GM12872 (cell line): ENCODE data around the gene H1-8.

Source experiments
- CTCF ChIP-seq: IDR thresholded peaks from 3 replicates; pipeline ENCODE4 v1.5.1; 2011; ENCODE audit warnings: low read depth, mild to moderate bottlenecking, low read length, moderate library complexity; ENCODE audit not compliant: insufficient read depth

Gene H1-8

GRCh38 chr3:129594409-129594808 lies 51.4 kb downstream of the H1-8 start:
- no peak for TF ChIP-seq CTCF

DNA sequence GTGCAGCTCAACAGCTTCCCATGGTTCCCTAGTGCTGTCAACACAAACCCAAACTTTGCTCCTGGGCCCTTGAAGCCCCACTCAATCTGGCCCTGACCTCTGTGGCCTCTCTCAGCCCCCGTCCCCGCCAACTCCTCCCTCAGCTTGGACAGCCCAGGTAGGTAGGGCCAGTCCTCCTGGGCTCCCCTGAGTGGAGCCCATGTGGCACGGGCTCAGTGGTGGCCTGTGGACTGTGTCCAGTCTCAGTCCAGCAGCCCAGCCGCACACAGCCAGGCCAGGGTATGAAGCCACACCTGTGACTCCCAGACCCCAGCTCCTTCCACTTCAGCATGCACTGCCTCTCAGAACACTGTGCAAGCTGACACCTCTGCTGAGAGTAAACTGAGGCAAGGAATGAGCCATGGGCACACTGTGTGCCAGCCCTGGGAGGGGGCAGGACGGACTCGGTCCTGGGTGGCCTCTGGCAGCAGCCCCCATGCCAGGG lies 52.0 kb downstream of the H1-8 start:
- TF ChIP-seq CTCF = no peak

- TF ChIP-seq CTCF = no peak
Measured at GRCh38 chr3:129595544-129596193, 52.7 kb downstream of the H1-8 start.

DNA sequence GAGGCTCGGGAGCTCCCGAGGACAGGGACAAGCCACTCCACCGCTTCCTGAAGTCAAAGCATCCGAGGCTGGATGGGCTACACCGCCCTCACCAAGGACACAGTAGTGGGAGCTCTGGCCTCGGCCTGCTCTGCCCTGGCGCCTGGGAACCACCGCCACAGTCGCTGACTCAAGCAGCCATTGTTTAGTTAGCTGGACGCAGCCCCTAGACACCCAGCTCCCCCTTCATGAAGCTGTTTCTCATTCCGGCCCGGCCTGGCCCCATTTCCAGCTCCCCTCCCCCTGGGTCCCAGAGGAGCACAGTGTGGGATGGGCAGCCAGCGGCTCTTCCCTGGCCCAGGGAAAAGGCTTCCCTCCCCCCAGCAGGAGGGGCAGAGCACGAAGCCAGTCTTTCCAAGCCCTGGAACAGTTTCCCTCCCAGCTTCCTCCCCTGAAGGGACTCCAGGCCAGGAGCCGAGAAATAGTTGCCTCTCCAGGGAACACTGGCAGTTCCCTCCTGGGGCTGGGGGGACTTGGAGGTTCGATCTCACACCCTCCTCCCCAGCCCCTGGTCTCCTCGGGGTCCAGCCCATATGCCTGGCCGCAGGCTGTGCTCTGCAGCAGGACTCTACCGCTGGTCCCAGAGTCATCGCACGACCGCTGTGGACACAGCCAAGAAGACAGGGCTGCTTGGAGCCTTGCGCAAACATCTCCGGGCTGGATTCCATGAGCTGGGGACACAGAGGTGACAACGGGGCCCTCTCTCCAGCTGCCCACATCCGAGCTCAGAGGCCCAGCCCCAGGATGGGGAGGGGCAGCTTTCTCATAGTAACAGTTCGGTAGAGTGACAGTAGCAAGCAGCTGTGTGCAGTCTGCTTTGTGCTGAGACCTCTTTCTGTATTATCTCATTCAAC lies 53.5 kb downstream of the H1-8 start:
- TF ChIP-seq CTCF = no peak

- TF ChIP-seq CTCF = no peak
Measured at GRCh38 chr3:129597087-129597999, 54.4 kb downstream of the H1-8 start.

DNA sequence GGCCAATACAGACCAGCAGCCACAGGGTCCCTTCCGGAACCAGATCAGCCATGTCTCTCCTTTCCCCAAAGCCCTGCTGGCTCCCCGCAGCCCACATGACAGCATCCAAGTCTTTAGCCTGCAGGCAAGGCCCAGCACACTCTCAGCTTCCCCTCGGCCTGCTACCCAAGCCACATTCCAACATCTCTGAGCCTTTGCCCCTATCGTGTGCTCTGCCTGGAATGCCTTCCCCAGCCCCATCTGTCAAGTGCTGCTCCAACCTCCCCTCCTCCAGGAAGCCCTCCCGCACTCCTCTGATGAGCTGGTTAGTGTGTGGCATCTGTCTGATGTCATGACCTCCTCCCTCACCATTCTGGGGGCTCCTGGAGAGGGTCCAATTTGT lies 55.0 kb downstream of the H1-8 start:
- no peak for TF ChIP-seq CTCF

- no peak for TF ChIP-seq CTCF
Measured at GRCh38 chr3:129598484-129598883, 55.5 kb downstream of the H1-8 start.
